Measurements from ENCODE around the gene ELOVL6. TPM values are rescaled to one million over a fixed set of nuclear protein-coding genes. Genes with fewer than 3 reads are reported as not detected.

Gene ELOVL6
- total and polyA plus RNA-seq, 10 of the 15 experiments (the other 5 are each of a cell fraction or from before 2014, with no cell fraction given) = 3.9 to 33.5 (median 8.1) TPM

GRCh38 chr4:110007217-110007616, 191.2 kb downstream of the ELOVL6 start:
- FAIRE-seq (no peak), ATAC-seq (no peak), DNase-seq (ENCODE audit: low read depth, low spot score) (no peak)
- Histone ChIP-seq H3K36me3 (ENCODE audit: control insufficient read depth in 2 of 2, insufficient read depth in 2 of 2, low read length in 1 of 2) (no peaks in the 10 kb centered on the region), H3K4me1 (ENCODE audit: control insufficient read depth, insufficient read depth, low read length) (peaks cover 4% of the 10 kb centered on the region; the same call in 1 of the 2 replicates), H3K27ac (ENCODE audit: control insufficient read depth, insufficient read depth) (no peak overlapping the region), H3K27me3 (replicated peaks in 1 of 2; ENCODE audit: control insufficient read depth in 2 of 2, insufficient read depth in 2 of 2, low read length in 1 of 2) (no peaks in the 10 kb centered on the region), H3K79me2 (ENCODE audit: control insufficient read depth, insufficient read depth, low read length) (no peaks in the 10 kb centered on the region), H3K9me3 (replicated peaks; ENCODE audit: control insufficient read depth, insufficient read depth, low read length) (no peaks in the 10 kb centered on the region), H2AFZ (ENCODE audit: control insufficient read depth, low read depth, low read length) (no peak overlapping the region), H3K9ac (ENCODE audit: control insufficient read depth, insufficient read depth, low read length) (no peak overlapping the region), H3K4me2 (ENCODE audit: control insufficient read depth, insufficient read depth) (no peak overlapping the region), H3K4me3 (no peak overlapping the region), H4K20me1 (ENCODE audit: control insufficient read depth, insufficient read depth) (no peaks in the 10 kb centered on the region)
- in situ Hi-C loops (cut with MboI) = loop anchor here (10.0 to 25.0 kb wide), 2 partner anchors 308 to 1280 kb away; no protein-coding TSS in a partner anchor
- CTCF ChIA-PET = interaction anchor here (1.4 to 22.1 kb wide), 13 partner anchors 8 to 507 kb away, joined by 3 to 812 read pairs (median 12); no protein-coding TSS in a partner anchor
- SMC1A ChIA-PET (ENCODE audit: uncharacterized antibody, unreplicated experiment) = interaction anchor here (1.0 to 6.9 kb wide), 11 partner anchors 16 to 511 kb away, joined by 3 to 114 read pairs (median 9); no protein-coding TSS in a partner anchor
- WGBS (ENCODE audit: insufficient coverage, insufficient replicate concordance, low lambda C conversion rate, missing lambda C conversion rate) = 89% methylated on average over 3 of the region's 3 CpGs
- RAD21 ChIA-PET (ENCODE audit: unreplicated experiment) = interaction anchor here (0.7 to 4.2 kb wide), 8 partner anchors 11 to 527 kb away, joined by 3 to 52 read pairs (median 8); no protein-coding TSS in a partner anchor
- BruUV-seq (replicated peaks) = no TSS peak
- intact Hi-C loops (cut with micrococcal nuclease; ENCODE audit: unreplicated experiment) = loop anchor here (5.0 kb wide), 1 partner anchor 190 kb away; the partner anchor contains the start of gene ELOVL6
- POLR2A ChIA-PET = no interaction called here
- TF ChIP-seq BMI1 (IDR thresholded peaks at IDR 0.05; ENCODE audit: borderline replicate concordance) (no peak), MAX (IDR thresholded peaks at IDR 0.05; ENCODE audit: low read depth, low read length) (no peak), SPI1 (IDR thresholded peaks at IDR 0.05; ENCODE audit: borderline replicate concordance, insufficient read depth, low read depth, low read length) (no peak), EGR1 (IDR thresholded peaks at IDR 0.05; ENCODE audit: borderline replicate concordance in 1 of 2, low read depth in 2 of 2, low read length in 2 of 2) (no peak), GABPA (IDR thresholded peaks at IDR 0.05; ENCODE audit: low read depth) (no peak), SMAD1 (IDR thresholded peaks at IDR 0.05; ENCODE audit: low read depth, partially characterized antibody) (no peak), MLLT1 (IDR thresholded peaks at IDR 0.05) (no peak), EP300 (IDR thresholded peaks at IDR 0.05; ENCODE audit: borderline replicate concordance in 1 of 2, control insufficient read depth in 1 of 2, low read depth in 2 of 2, low read length in 2 of 2) (no peak), HCFC1 (IDR thresholded peaks at IDR 0.05; ENCODE audit: low read length) (no peak), ZNF24 (IDR thresholded peaks at IDR 0.05) (no peak), CREB1 (IDR thresholded peaks at IDR 0.05; ENCODE audit: low read depth) (no peak)
- TF ChIP-seq, protein P1, sequence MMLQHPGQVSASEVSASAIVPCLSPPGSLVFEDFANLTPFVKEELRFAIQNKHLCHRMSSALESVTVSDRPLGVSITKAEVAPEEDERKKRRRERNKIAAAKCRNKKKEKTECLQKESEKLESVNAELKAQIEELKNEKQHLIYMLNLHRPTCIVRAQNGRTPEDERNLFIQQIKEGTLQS (IDR thresholded peaks at IDR 0.05; ENCODE audit: borderline replicate concordance, extremely low read depth, low read depth, low read length) = no peak
- TF ChIP-seq, protein P2, sequence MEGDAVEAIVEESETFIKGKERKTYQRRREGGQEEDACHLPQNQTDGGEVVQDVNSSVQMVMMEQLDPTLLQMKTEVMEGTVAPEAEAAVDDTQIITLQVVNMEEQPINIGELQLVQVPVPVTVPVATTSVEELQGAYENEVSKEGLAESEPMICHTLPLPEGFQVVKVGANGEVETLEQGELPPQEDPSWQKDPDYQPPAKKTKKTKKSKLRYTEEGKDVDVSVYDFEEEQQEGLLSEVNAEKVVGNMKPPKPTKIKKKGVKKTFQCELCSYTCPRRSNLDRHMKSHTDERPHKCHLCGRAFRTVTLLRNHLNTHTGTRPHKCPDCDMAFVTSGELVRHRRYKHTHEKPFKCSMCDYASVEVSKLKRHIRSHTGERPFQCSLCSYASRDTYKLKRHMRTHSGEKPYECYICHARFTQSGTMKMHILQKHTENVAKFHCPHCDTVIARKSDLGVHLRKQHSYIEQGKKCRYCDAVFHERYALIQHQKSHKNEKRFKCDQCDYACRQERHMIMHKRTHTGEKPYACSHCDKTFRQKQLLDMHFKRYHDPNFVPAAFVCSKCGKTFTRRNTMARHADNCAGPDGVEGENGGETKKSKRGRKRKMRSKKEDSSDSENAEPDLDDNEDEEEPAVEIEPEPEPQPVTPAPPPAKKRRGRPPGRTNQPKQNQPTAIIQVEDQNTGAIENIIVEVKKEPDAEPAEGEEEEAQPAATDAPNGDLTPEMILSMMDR (IDR thresholded peaks at IDR 0.05 in 2 of 3, conservative IDR thresholded peaks at IDR 0.05 in 1 of 3; ENCODE audit: control insufficient read depth in 2 of 3, extremely low read depth in 1 of 3, insufficient read depth in 1 of 3, low read depth in 3 of 3, low read length in 3 of 3) = no peak
- TF ChIP-seq, protein P3, sequence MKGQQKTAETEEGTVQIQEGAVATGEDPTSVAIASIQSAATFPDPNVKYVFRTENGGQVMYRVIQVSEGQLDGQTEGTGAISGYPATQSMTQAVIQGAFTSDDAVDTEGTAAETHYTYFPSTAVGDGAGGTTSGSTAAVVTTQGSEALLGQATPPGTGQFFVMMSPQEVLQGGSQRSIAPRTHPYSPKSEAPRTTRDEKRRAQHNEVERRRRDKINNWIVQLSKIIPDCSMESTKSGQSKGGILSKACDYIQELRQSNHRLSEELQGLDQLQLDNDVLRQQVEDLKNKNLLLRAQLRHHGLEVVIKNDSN (IDR thresholded peaks at IDR 0.05; ENCODE audit: borderline replicate concordance, extremely low read length, insufficient read depth, low read depth, low read length) = no peak
- TF ChIP-seq, protein P4, sequence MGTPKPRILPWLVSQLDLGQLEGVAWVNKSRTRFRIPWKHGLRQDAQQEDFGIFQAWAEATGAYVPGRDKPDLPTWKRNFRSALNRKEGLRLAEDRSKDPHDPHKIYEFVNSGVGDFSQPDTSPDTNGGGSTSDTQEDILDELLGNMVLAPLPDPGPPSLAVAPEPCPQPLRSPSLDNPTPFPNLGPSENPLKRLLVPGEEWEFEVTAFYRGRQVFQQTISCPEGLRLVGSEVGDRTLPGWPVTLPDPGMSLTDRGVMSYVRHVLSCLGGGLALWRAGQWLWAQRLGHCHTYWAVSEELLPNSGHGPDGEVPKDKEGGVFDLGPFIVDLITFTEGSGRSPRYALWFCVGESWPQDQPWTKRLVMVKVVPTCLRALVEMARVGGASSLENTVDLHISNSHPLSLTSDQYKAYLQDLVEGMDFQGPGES (IDR thresholded peaks at IDR 0.05) = no peak
